Measurements from ENCODE around the gene KCNG1. TPM values are rescaled to one million over a fixed set of nuclear protein-coding genes. Genes with fewer than 3 reads are reported as not detected.

Gene KCNG1
- total and polyA plus RNA-seq, 2 of the 13 experiments (the other 11 are each of a cell fraction or from before 2014, with no cell fraction given), result not detected

DNA sequence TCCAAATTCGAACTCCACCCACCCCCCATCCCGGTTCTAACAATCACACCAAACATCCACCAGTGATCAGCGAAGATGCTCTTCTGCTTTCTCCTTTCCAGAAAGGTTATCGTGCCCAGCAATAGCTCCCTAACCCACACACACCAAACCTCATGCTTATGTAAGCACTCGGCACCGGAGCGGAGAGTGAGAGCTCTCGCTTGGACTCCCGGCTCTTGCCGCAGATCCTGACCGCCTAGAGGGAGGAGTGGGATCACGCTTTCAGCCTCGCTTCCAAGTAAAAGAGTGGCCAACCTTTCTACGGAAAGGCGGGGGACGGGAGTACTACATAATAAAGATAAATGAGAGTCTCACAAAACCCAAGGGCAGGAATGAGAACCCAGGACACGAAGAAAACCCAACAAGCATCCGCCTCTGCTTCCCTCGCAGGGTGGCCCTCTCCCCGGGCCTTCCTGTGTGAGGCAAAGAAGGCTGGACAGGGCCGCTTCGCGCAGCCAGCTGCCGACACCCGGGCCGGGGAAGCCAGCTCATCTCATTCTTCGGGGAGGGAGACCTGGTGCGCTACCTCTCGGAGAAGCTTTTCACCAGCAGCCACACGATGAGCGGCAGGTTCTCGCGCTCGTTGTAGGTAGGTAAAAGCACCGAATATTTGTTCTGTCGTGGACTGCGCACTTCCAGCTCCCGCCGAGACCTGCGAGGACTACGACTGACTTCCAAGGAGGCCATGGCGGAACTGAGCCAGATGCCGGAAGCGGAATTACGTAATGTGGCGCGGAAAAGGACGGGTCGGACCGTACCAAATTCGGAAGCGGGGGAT is 64.9 kb downstream of the KCNG1 start, which contains the start of gene DPM1 (continued):
- TF ChIP-seq MATR3 (CRISPR knock-in tag; IDR thresholded peaks at IDR 0.05), result no peak

DNA sequence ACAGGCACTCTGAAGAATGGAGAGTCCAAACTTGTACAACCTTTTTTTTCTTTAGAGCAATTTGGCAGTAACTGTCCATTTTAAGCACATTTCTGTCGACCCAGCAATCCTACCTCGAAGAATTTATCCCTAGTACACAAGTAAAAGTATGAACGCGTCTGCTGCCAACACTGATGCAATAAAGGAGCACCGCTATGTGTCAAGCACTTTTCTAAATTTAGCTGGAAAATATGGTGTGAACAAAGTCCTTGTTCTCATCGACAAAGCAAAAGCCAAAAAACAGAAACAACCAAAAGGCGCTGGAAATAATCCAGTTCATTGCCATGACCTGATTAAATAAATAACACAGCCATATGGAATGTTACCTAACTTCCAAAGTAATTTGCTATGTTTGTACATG is 65.6 kb downstream of the KCNG1 start:
- FAIRE-seq, result no peak
- no TSS peak for BruUV-seq (replicated peaks)
- TF ChIP-seq ZNF343 (CRISPR knock-in tag; IDR thresholded peaks at IDR 0.05) (no peak), TEAD3 (CRISPR knock-in tag; optimal IDR thresholded peaks at IDR 0.05; ENCODE audit: borderline replicate concordance) (peak; percentile 9), NCOR1 (IDR thresholded peaks at IDR 0.05; ENCODE audit: borderline replicate concordance, low read length) (peak; percentile 31; the same call in 1 of the 2 replicates), THAP9 (CRISPR knock-in tag; IDR thresholded peaks at IDR 0.05; ENCODE audit: borderline replicate concordance) (no peak), CEBPG (CRISPR knock-in tag; IDR thresholded peaks at IDR 0.05) (peak; percentile 45), GTF2F1 (IDR thresholded peaks at IDR 0.05; ENCODE audit: low read length) (no peak), DZIP1 (CRISPR knock-in tag; IDR thresholded peaks at IDR 0.05) (no peak), ZNF7 (CRISPR knock-in tag; IDR thresholded peaks at IDR 0.05) (0 out of 2 replicates have a peak, but pooled peaks have one; percentile 4), DNMT3B (CRISPR knock-in tag; conservative IDR thresholded peaks at IDR 0.05) (0 out of 2 replicates have a peak, but pooled peaks have one; percentile 9), MAFK (conservative IDR thresholded peaks at IDR 0.05 in 1 of 2, IDR thresholded peaks at IDR 0.05 in 1 of 2; ENCODE audit: low read length in 2 of 2) (peak in 1 of 2 experiments; percentile 25; a peak in 2 of 4 replicates), ETV6 (CRISPR knock-in tag; conservative IDR thresholded peaks at IDR 0.05) (no peak), CEBPB (IDR thresholded peaks at IDR 0.05; ENCODE audit: borderline replicate concordance, low read depth, low read length) (peak; percentile 29; the same call in 1 of the 2 replicates)

More for the DNA sequence above, 65.6 kb downstream of the KCNG1 start:
- intact Hi-C loops (cut with micrococcal nuclease; ENCODE audit: unreplicated experiment), result loop anchor here (2.0 kb wide), 1 partner anchor 28 kb away; no protein-coding TSS in a partner anchor
- WGBS (ENCODE audit: low lambda C conversion rate), result 0% methylated on average over 7 of the region's 7 CpGs
- CTCF ChIA-PET (ENCODE audit: low intra/inter-chr PET ratio, low total read pairs), result interaction anchor here (1.9 to 2.3 kb wide), 2 partner anchors 28 to 139 kb away, joined by 7 to 9 read pairs; no protein-coding TSS in a partner anchor
- Histone ChIP-seq H2AFZ (ENCODE audit: low read length) (no peak overlapping the region), H3K27ac (ENCODE audit: extremely low read length, insufficient read depth, low read length) (peak overlapping the region; percentile 86), H3K9me3 (ENCODE audit: low read length) (no peaks in the 10 kb centered on the region), H4K20me1 (ENCODE audit: insufficient read depth, low read length) (peaks cover 51% of the 10 kb centered on the region), H3K9ac (ENCODE audit: insufficient read depth, low read depth, low read length) (peak overlapping the region; percentile 94), H3K4me1 (ENCODE audit: insufficient read depth, low read length) (peaks cover 44% of the 10 kb centered on the region), H3K79me2 (ENCODE audit: insufficient read depth, low read length) (peaks cover 84% of the 10 kb centered on the region), H3K27me3 (ENCODE audit: control insufficient read depth in 1 of 2, insufficient read depth in 2 of 2, low read length in 2 of 2) (no peaks in the 10 kb centered on the region; a peak in 1 of 5 replicates), H3K4me3 (replicated peaks in 1 of 3; ENCODE audit: insufficient read depth in 1 of 3, low read depth in 2 of 3, low read length in 3 of 3) (peak overlapping the region; percentile 85 to 97 (median 97)), H3K4me2 (ENCODE audit: low read depth, low read length) (peak overlapping the region; percentile 94), H3K36me3 (replicated peaks in 1 of 2; ENCODE audit: control insufficient read depth in 1 of 2, insufficient read depth in 2 of 2, low read length in 2 of 2) (peaks cover 2 to 27% of the 10 kb centered on the region in 2 experiments)
- DNase-seq (ENCODE audit: low spot score), result no peak
- ATAC-seq, result no peak
- in situ Hi-C loops (cut with HindIII; ENCODE audit: extremely low pct_ligation_motif_present, low pct_unique_long_range_greater_than_20kb), result no loop called here
- POLR2A ChIA-PET, result interaction anchor here (1.0 to 3.8 kb wide), 13 partner anchors 11 to 207 kb away, joined by 3 to 87 read pairs (median 9); partner anchors contain the start of genes ADNP and BCAS4
